Measurements from ENCODE around the gene BMP2. TPM values are rescaled to one million over a fixed set of nuclear protein-coding genes. Genes with fewer than 3 reads are reported as not detected.

The BMP2 gene
- total RNA-seq, 3 donors from 2014 or later (not counting 1 experiment from before 2014, with no cell fraction given) = 0.45 to 0.66 (median 0.45) TPM

DNA sequence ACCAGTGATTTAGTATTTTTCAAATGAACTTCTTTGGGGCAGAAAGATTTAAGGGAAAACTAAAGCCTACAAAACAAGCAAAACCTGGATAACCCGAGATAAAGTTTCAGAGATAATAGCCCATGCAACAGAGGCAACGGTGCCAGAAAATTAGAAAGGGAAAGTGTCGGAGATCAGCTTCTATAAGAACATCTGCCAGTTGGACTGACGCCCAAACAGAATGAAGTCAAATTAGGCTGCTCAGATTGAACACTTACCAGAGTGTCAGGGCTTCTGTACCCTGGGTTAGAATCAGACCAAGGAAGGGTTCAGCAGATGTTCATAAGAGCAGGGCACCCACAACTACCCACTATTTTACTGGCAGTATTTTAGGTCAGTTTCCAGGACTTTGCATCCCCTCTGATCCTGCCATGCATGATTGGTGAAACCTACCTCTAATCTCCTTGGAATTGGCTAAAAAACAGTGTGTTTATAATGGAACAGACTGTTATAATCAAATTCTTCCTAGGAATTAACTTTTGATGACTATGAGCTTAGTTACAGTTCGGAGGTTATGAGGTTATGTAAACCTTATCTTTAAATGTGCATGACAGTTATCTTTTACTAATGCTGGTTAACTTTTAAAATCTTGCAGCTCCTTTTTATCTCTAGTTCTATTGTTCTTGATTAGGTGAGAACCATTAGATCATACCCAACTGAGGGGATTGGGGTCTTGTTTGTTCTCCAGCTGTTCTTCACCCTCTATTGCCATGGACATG, 13.1 kb downstream of the BMP2 start:
- H3K27me3 ChIP-seq (ENCODE audit: control insufficient read depth, insufficient read depth, low read length) = no peaks in the 10 kb centered on the region
- Mint-ChIP-seq H3K36me3 (no peaks in the 10 kb centered on the region), H3K9me3 (no peaks in the 10 kb centered on the region), H3K27ac (no peak overlapping the region), H3K27me3 (ENCODE audit: low read depth in 2 of 2) (peaks cover 3 to 4% of the 10 kb centered on the region in 2 donors), H3K4me3 (no peak overlapping the region), H3K4me1 (no peaks in the 10 kb centered on the region)
- TF ChIP-seq, protein P1, sequence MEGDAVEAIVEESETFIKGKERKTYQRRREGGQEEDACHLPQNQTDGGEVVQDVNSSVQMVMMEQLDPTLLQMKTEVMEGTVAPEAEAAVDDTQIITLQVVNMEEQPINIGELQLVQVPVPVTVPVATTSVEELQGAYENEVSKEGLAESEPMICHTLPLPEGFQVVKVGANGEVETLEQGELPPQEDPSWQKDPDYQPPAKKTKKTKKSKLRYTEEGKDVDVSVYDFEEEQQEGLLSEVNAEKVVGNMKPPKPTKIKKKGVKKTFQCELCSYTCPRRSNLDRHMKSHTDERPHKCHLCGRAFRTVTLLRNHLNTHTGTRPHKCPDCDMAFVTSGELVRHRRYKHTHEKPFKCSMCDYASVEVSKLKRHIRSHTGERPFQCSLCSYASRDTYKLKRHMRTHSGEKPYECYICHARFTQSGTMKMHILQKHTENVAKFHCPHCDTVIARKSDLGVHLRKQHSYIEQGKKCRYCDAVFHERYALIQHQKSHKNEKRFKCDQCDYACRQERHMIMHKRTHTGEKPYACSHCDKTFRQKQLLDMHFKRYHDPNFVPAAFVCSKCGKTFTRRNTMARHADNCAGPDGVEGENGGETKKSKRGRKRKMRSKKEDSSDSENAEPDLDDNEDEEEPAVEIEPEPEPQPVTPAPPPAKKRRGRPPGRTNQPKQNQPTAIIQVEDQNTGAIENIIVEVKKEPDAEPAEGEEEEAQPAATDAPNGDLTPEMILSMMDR (IDR thresholded peaks at IDR 0.05) = no peak
- 90% methylated on average over 4 of the region's 5 CpGs for WGBS (ENCODE audit: insufficient coverage)
- ATAC-seq (no peak), DNase-seq (no peak)
- no peaks in the 10 kb centered on the region for H3K9me3 ChIP-seq (ENCODE audit: control insufficient read depth, insufficient read depth, low read length)
- no peaks in the 10 kb centered on the region for H3K36me3 ChIP-seq (ENCODE audit: control insufficient read depth, insufficient read depth, low read length)
- no peak overlapping the region for H3K27ac ChIP-seq (ENCODE audit: low read length)
- intact Hi-C loops (cut with micrococcal nuclease) = no loop called here
- no peaks in the 10 kb centered on the region for H3K4me1 ChIP-seq (ENCODE audit: control insufficient read depth, insufficient read depth, low read length)
- H3K4me3 ChIP-seq (ENCODE audit: low read length) = no peak overlapping the region

DNA sequence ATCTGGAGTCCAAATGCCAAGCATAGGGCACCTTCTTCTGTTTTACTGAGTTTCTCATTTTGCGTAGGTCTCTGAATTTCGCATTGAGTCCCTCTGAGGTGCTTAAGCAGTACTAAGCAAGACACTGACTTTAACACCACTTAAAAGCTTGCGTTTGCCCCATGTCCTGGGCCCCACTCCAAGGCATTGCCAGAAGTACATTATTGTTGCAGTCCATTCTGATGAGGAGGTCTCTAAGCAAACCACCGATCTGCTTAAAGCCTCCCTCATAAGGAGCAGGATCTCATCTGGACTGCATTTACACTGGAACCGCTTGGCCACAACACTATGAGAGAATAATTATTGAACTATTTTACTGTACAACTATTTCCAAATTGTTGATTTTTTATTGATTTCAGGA, 16.3 kb downstream of the BMP2 start:
- H3K27me3 Mint-ChIP-seq (ENCODE audit: low read depth in 2 of 2) = peaks cover 0 to 4% of the 10 kb centered on the region in 2 donors
- Histone ChIP-seq H3K9me3 (ENCODE audit: control insufficient read depth, insufficient read depth, low read length) (no peaks in the 10 kb centered on the region), H3K27ac (ENCODE audit: low read length) (no peak overlapping the region), H3K36me3 (ENCODE audit: control insufficient read depth, insufficient read depth, low read length) (no peaks in the 10 kb centered on the region), H3K4me3 (ENCODE audit: low read length) (no peak overlapping the region), H3K4me1 (ENCODE audit: control insufficient read depth, insufficient read depth, low read length) (no peaks in the 10 kb centered on the region), H3K27me3 (ENCODE audit: control insufficient read depth, insufficient read depth, low read length) (no peaks in the 10 kb centered on the region)
- DNase-seq = no peak
- H3K27ac Mint-ChIP-seq = no peak overlapping the region
- H3K4me1 Mint-ChIP-seq = no peaks in the 10 kb centered on the region
- no peak overlapping the region for H3K4me3 Mint-ChIP-seq
- WGBS (ENCODE audit: insufficient coverage) = 96% methylated on average over 4 of the region's 5 CpGs
- no peaks in the 10 kb centered on the region for H3K36me3 Mint-ChIP-seq
- TF ChIP-seq, protein P1 (IDR thresholded peaks at IDR 0.05) = no peak
- no peak for ATAC-seq
- no peaks in the 10 kb centered on the region for H3K9me3 Mint-ChIP-seq
- intact Hi-C loops (cut with micrococcal nuclease) = no loop called here

DNA sequence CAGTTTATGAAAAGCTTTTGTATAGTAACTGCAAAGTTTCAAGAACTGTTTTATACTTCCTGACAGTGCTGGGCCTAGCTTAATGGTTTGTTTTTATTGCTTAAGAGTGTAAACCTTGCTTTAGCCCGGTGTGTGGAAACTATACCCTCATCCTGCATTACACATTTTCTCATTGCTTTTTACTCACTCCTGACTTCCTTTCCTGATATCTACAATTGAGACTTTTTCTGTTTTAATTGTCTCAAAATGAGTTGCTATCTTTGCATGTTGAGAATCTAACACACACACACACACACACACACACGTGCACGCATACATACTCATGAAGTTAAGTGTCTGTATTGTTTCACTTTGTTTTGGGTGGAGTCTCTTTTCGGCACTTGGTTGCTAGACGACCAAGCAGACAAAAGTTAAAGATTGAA, 16.7 kb downstream of the BMP2 start:
- no peaks in the 10 kb centered on the region for H3K4me1 ChIP-seq (ENCODE audit: control insufficient read depth, insufficient read depth, low read length)
- ATAC-seq (no peak), DNase-seq (no peak)
- H3K9me3 ChIP-seq (ENCODE audit: control insufficient read depth, insufficient read depth, low read length) = no peaks in the 10 kb centered on the region
- H3K27ac Mint-ChIP-seq = no peak overlapping the region
- H3K4me3 Mint-ChIP-seq = no peak overlapping the region
- H3K36me3 Mint-ChIP-seq = no peaks in the 10 kb centered on the region
- intact Hi-C loops (cut with micrococcal nuclease) = no loop called here
- no peaks in the 10 kb centered on the region for H3K27me3 ChIP-seq (ENCODE audit: control insufficient read depth, insufficient read depth, low read length)
- no peak overlapping the region for H3K27ac ChIP-seq (ENCODE audit: low read length)
- no peaks in the 10 kb centered on the region for H3K4me1 Mint-ChIP-seq
- H3K4me3 ChIP-seq (ENCODE audit: low read length) = no peak overlapping the region
- no peaks in the 10 kb centered on the region for H3K9me3 Mint-ChIP-seq
- TF ChIP-seq, protein P1 (IDR thresholded peaks at IDR 0.05) = no peak
- H3K36me3 ChIP-seq (ENCODE audit: control insufficient read depth, insufficient read depth, low read length) = no peaks in the 10 kb centered on the region
- 81% methylated on average over 5 of the region's 5 CpGs for WGBS (ENCODE audit: insufficient coverage)
- H3K27me3 Mint-ChIP-seq (ENCODE audit: low read depth in 2 of 2) = peaks cover 0 to 4% of the 10 kb centered on the region in 2 donors

DNA sequence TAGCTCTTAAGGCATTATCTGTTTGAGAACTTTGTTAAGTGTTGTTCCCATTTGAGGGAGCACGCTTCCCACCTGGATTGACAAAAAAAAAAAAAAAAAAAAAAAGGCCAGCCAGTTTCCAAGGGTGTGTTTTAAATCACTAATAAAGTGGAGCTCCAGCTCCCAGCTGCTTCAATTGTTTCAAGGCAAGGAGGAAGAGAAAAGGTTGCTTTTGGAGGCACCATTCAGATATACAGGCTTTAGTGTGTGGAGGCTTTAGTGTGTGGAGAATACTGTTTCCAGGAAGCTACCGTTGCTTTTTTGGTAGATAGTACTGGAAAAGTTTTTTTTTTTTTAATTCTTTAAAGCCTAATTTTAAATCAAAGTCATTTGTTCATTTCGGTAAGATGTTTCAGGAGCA, 17.3 kb downstream of the BMP2 start:
- DNase-seq = no peak
- Mint-ChIP-seq H3K4me3 (no peak overlapping the region), H3K36me3 (no peaks in the 10 kb centered on the region), H3K9me3 (no peaks in the 10 kb centered on the region), H3K27me3 (ENCODE audit: low read depth in 2 of 2) (peaks cover 0 to 4% of the 10 kb centered on the region in 2 donors), H3K27ac (no peak overlapping the region), H3K4me1 (no peaks in the 10 kb centered on the region)
- Histone ChIP-seq H3K36me3 (ENCODE audit: control insufficient read depth, insufficient read depth, low read length) (no peaks in the 10 kb centered on the region), H3K27ac (ENCODE audit: low read length) (no peak overlapping the region), H3K4me3 (ENCODE audit: low read length) (no peak overlapping the region), H3K4me1 (ENCODE audit: control insufficient read depth, insufficient read depth, low read length) (no peaks in the 10 kb centered on the region), H3K9me3 (ENCODE audit: control insufficient read depth, insufficient read depth, low read length) (no peaks in the 10 kb centered on the region), H3K27me3 (ENCODE audit: control insufficient read depth, insufficient read depth, low read length) (no peaks in the 10 kb centered on the region)
- TF ChIP-seq, protein P1 (IDR thresholded peaks at IDR 0.05) = no peak
- intact Hi-C loops (cut with micrococcal nuclease) = no loop called here
- WGBS (ENCODE audit: insufficient coverage) = 96% methylated on average over 2 of the region's 3 CpGs
- ATAC-seq = no peak
